Amygdala (tissue), 56 donors: ENCODE results near the gene FRZB.
"Not testable (repeated sequence)": the region's sequence is repeated elsewhere in the genome, so short reads cannot be mapped to it uniquely, and the experiment has no call there.

Source experiments
- DNase-seq, 56 donors: peaks; one replicate each; lab custom pipeline; 2025; lab: John Stamatoyannopoulos, UW

FRZB gene

DNA sequence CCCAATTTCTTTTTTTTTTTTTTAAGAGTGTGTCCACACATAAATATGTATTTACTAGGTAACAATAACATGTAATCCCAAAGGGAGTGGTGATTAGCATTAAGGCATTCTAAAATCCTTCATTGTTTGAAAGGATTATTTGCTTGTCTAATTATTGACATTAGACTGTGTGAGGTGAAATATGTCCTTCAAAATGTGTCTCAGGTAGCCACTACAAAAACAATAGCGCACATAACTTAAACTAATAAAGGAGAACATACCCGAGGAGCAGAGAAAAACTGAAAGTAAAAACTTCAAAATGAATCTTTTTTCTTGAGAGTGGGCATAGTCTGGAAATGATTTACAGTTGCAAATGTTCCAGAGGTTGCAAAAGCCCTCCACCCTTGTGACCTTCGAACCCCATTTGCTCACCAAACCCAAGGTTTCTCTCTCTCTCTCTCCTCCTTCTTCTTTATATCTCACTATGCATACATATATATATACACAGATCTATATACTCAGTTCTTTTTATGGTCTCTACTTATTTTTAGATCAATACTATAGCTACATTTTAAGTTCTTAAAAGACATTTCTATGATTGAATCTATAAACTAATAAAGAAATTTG is 24.4 kb upstream of the FRZB start:
- DNase-seq: no peak

DNA sequence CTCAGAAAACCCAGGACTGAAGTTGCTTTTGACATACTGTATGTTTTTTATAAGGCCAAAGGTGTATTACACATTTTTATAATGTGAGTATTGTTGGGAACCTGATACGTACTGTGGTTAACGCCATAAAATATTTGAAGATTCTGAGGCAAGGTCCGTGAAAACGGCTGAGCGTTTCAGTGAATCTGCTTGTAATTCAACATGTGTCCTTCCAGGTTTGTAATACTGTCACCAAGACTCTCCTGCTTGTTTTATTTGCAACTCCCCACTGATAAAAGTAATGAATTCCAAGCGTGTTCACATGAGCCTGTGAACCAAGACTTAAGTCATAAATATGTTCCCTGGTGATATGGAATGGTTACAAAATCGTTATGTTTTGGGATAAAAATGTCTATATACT is 23.9 kb upstream of the FRZB start:
- DNase-seq: no peak

DNA sequence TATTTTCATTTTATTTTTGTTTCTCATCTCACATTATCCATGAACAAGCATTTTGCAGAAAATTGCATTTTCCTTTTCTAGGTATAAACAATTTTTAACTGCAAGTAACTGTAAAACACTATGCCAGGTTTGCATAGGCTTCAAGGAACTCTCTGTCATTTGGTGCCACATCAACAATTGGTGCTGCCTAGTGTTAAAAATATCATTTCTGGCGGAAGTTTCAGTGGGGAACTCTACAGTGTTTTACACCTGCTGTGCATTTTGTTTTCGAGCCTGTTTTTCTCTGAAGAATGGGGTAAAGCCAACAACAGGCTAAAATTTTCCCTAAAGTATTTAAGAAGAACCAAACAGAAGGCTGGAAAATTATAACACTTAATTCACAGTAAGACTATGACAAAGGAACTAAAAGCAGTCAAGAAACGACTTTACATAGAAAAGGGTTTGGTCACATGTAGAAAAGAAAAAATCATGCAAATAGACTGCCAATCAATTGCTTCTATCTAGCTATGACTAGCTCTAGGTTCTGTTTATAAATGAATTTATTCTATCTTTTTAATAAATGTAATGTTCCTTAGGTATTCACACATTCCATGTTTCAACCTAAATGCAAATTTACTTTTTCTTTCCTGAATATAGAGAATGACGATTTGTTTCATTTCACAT is 21.4 kb upstream of the FRZB start:
- DNase-seq: no peak

DNA sequence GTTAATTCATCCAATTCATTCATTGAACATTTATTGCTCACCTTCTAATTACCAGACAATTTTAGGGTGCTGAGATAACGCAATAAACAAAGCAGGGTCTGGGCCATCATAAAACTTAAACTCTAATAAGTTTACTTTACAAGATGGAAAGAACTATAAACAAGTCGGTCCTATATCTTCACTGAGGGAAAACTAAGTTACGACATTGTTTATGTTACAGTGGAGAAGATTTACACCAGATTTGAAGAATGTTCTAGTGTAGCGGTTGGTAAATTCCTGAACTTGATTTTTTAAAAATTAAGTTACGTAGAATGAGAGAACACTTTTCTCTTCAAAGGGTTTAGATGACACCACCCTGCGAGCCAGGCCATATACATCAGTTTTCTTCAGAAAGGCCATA is 20.7 kb upstream of the FRZB start:
- no peak for DNase-seq

DNA sequence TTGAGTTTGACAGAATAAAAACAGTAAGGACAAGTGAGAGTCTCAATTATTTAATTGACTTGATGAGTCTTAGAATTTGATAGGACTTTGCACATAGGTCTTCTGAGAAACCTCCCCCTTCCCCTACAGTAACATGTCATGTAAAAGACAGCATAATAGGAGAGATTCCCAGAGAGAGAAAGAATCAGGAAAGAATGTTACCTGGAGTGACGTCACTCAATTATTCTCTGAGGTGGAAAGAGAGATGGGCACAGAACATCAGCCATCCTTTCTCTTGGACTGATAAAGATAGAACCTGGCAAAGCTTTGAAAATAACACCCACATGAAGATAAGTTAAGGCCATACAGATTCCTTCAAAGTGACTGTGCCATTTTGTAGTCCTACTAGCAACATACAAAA is 19.3 kb upstream of the FRZB start:
- no peak for DNase-seq

DNA sequence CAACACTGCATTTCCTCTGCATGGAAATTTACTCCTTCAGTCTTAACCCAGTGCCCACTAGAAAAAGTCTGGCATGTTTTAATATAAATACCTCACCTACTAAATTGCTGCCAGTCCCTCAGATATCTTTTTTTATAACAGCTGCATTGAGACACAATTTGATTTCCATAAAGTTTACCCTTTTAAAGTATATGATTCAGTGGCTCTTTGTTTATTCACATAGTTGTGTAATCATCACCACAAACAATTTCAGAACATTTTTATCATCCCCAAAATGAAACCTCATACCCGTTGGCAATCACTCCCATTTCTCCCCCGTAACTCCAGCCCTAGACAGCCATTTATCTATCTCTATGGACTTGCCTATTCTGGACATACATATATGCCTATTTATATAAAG is 17.0 kb upstream of the FRZB start:
- no peak for DNase-seq

DNA sequence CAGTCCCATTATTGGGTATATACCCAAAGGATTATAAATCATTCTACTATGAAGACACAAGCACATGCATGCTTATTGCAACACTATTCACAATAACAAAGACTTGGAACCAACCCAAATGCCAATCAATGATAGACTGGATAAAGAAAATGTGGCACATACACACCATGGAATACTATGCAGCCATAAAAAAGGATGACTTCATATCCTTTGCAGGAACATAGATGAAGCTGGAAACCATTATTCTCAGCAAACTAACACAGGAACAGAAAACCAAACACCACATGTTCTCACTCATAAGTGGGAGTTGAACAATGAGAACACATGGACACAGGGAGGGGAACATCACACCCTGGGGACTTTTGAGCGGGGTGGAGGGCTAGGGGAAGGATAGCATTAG is 13.7 kb upstream of the FRZB start:
- not testable (repeated sequence) for DNase-seq

DNA sequence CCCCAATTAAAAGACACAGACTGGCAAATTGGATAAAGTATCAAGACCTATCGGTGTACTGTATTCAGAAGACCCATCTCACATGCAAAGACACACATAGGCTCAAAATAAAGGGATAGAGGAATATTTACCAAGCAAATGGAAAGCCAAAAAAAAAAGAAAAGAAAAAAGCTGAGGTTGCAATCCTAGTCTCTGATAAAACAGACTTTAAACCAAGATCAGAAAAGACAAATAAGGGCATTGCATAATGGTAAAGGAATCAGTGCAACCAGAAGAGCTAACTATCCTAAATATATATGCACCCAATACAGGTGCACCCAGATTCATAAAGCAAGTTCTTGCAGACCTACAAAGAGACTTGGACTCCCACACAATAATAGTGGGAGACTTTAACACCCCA is 10.2 kb upstream of the FRZB start:
- not testable (repeated sequence) for DNase-seq

DNA sequence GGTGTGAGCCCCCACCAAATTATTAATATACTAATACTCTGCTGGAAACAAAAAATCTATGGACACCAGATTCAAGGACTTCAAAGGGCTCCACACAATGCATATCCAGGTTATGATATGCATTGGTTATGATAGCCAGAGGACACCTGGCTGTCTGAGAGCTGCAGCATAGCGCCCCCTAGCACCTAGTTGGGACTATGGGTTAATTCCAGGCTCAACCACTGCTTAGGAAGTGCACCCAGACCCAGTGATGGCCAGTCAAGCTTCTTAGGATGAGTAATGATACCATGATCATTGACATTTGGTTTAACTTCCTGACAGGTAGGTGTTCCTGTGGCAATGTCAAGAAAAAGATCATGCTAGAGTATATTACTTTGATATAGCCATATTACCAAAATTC is 3.8 kb upstream of the FRZB start:
- DNase-seq: no peak

DNA sequence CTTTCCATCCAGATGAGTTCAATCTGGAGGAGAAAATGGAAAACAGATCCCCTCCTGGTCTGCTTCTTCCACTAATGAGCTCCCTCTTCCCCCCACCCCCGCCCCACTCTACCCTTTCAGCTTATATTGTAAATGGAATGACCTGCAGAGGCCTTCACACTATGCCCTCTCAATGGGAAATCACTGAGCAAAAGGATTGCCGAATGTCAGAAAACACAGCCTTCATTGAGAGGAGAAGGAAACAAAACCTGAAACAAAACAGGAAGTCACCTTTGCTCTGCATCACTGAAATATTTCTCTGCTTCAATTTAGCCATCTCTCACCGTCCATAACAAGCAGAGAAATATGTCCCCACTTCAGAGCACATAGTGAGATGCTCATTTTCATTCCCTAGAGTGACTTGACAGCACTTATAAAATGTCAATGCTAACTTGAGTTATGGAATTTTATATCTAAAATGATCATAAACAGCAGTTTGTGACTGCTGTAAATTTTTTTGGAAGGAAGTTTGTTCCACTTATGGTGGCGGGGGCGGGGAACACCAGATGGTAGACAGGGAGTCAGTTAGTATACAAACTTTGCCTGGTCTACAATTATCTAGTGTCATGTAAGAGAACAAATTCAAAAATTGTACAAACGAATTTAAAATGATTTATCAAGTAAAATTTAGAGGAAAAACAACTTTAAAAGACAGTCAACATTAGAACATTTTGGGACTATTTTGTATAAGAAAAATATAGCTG is 1.8 kb upstream of the FRZB start:
- DNase-seq: peak in 6 of 56 donors; percentile 11 to 43 (median 19)

DNA sequence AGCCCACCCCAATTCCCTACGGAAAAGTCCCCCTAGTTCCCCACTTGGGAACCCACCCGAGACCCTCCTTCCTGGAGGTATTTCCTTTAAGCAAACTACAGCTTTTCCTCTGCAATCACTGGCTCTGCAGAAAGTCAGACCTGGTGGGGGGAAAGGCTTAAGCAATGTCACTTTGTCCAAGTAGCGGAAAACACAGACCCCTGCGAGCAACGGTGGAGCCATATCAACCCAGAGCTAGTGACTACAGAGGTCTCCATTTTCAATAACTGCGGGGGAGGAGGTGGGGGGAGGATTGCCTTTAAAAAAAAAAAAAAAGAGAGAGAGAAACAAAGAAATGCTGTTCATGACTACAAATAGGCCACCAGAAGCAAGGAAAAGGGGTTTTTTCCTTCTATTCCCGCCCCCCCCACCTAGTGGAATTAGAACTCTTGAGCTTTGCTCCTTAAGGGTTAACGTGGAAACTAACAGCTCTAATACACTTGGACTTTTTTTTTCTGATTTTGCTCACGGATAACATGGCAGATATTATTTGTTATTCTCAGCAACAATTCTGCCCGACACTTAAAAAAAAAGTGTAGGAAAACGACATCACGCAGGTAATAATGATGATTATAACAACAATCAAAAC is 1.1 kb upstream of the FRZB start:
- no peak for DNase-seq

DNA sequence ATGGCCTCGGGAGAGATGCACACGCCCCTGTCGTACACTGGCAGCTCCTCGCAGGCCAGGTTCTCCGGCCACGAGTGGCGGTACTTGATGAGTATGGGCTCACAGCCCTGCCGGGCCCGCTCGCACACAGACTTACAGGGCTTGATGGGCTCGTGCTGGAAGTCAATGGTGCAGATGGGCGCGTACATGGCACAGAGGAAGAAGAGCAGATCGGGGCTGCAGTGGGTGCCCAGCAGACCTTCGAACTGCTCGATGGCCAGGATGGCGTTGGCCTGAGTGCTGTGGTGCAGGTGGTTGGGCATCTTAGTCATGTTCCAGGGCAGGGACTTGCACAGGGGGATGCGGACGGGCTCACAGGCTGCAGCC is 359 bp downstream of the FRZB start:
- DNase-seq: no peak

DNA sequence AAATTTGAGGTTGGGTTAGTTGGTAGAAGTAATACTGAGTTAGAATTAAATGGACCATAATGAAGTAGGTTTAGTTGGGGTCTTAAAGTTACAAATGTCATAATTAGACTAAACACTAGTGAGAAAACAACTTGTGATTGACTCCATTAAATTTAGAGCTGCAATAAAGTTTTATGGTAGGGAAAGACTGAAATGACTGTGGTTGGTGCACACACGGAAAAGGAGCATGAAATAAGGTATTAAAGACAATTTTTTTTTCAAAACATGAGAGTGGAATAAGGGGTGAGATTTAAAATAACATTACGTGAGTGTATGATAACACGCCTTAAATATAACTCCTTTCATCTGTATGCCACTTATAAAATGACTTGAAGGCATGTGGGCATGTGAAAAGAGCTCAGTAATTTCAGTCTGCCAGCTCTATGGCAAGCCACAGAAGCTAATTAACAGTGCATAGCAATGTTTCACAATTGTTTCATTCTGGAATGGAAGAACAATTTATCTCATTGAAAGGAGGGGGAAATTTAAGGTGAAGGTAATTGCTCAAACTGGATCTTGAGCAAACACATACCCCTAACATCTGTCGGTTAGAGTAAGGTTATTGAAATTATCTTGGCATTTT is 1.4 kb downstream of the FRZB start:
- DNase-seq: no peak

DNA sequence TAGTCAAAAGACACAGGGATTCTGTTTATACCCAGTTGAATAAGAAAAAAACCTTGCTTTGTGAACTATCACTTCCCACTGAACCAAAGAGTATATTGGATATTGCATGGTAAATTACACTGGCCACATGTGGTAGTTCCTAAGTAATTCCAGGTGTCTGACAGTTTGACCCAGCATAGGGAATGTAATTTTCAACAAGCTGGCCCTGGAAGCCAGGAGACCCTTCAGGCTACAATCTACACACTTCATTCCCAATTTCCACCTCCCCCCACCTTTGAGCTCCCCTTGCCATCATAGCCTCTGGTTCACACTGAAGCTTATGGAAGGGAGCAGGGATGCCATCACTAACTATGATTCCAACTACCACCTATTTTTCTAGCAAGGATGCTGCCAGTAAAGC is 2.8 kb downstream of the FRZB start:
- no peak for DNase-seq

DNA sequence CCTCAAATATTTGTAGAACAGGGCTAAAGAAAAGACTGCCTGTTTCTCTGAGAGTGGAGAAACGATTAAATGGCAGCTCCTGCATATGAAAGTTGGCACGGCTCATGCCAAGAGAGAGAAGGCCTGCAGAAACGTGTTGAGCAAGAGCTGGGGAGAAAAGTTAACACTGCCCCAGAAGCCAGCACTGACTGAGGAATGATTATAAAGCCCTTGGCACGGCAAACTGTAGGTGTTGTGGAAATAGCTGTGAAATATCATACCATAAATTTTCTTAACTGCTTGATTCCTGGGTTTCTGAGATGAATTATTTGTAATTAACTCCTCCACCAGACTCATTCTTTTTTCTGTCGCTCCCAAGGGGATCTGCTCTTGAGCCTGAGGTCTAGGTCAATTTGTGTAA is 4.3 kb downstream of the FRZB start:
- no peak for DNase-seq

DNA sequence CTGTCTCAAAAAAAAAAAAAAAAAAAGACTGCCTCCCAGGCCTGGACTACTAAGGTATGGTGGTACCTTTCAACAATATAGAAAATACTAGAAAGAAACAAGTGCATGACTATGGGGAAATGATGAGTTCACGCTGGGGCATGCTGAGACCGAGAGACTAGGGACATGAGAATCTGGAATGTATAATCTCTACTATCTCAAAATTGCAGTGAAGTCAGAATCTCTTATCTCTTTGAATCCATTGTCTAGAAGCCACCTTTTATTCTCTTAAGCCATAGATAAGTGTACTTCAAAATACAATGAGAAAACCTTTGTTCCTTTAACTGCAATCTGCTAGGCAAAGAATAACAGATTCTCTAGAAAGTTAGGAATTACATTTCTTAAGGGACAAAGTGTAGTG is 5.6 kb downstream of the FRZB start:
- no peak for DNase-seq

DNA sequence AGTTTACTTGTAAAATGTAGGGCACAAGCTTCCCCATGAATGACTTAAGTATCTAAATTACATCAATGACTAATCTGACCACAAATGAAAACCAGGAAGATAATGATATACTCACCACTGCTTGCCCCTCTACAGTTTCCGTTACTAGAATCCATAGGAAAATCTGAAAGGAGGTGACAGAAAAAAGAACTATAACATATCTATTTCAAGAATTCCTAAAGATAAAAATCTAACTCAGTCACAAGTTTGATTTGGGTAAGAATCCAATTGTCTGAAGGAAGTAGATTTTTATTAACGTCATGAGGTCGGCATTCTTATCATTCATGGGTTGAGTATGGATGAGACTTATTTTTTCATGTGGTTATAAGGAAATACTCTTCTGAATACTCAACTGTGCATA is 7.8 kb downstream of the FRZB start:
- no peak for DNase-seq

DNA sequence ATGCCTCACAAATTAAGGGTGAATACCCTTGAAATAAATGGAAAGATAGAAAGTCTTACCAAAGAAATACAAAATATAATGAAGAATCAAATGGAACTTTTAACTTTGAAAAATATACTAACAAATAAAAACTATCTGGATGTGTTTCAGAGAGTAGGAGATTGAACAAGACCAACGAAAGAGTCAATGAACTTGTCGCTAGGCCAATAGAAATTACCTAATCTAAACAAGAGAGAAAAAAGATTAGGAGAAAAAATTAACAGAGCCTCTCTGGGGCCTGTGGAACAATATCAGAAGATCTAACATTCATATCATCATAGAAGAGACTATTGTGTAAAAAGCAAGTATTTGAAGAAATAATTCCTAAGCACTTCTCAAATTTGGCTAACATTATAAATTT is 11.1 kb downstream of the FRZB start:
- DNase-seq: no peak

DNA sequence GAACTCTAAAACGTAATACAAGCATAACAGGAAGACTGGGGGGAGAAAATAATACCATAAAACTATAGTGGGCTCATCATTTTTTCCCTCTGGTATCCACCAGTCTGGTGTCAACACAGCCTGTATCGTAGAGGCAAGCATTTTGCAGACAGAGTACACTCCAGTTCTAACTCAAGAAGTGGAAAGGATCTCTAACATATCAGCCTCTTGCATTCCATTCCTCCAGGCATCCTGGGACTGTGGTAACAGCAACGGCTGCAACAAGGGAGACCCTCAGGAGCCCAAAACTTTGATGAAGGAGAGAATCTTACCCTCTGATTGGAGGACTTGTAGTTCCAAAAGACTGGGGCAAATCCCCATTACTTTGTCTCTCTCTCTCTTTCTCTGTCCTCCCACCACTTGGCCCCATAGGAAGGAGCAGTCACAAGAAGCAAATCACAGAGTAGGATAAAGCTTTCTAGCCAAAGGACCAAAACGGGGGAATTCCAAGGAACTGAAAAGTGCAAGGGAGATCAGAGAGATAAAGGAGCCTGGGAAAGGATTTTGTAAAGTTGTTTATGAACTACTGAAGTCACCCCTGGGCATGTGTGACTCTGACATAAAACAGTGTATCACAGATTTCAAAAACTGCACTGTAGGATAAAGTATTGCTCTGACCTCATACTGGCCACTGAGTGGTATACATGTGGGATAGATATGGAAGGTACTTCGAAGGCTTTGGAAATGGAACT is 11.9 kb downstream of the FRZB start:
- no peak for DNase-seq

DNA sequence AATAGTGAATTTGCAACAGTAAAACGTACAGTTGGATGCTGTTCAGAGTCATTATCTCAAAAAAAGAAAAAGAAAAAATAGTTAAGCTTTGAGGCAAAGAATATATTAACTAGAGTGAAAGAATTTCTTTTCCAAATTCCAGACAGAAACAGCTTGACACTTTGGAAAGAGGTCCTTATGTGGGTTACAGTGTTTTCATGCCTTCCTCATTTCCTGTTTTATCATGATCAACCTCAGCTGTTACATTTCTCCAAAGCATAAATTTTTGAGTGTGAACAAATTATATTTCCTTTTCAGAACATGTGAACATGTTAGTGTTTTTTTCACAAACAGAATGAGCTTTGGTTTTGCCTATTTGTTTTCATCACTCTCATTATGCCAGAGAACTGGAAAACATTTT is 13.6 kb downstream of the FRZB start:
- no peak for DNase-seq

DNA sequence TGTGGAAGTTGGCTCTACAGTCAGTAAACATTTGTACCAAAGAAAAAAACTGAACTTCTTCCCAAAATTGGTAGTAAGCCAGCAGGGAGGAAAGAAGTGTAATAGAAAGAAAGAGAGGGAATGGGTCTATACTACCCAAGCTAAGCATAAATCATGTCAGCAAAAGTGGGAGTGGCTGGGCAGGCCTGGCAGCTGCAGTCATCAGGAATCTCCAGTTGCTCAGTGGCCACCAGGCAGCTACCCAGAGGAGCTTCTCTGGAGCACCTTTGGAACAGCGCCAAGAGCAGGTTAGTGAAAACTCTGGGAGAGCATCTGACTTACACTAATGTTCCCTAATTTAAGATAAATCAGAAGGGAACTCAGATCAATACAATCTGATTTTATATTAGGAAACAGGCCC is 14.3 kb downstream of the FRZB start:
- peak in 1 of 56 donors; percentile 13 for DNase-seq
